ENCODE data around the gene GSDMA.

DNA sequence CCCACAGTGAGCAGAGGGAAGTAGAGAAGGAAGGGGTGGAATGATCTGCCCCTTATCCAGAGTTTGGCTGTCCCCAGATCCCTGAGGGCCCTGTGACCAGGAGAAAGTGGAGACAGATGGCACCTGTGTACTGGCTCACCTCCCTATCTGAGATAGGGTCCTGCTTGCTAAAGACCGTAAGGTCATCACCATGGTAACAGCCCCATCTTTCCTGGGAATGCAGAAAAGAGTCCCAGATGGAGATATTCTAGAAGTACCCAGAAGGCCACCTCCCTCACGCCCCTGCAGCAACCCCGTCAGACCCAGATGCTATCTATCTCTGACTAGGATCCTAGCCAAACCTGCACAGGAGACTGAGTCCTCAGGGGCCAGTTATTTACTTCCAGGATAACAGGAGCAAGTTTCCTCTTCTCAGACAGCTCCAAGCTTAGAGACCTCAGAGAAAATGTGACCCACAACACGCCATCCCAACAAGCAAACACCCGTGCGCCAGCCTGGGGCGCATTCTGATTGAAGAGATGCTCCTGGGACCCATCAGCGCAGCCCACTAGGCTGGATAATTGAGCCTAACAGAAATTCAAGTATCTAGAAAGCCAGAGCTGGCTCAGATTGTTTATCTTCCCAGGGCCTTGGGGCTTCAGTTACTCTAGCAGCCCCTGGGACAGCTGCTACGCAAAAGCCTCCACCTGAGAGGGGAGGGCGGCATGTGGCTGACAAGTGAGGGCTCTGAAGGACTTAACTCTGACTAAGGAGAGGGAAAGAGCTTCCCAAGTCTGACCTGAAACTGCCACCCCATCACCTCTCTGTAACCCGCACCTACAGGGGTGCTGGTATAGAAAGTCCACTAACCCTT lies 37.3 kb upstream of the GSDMA start:
- TF ChIP-seq CBX8 (IDR thresholded peaks at IDR 0.05; ENCODE audit: borderline replicate concordance, extremely low read depth, low read depth, low read length, poor library complexity, severe bottlenecking) (no peak), NFATC3 (IDR thresholded peaks at IDR 0.05) (no peak), YBX1 (IDR thresholded peaks at IDR 0.05) (no peak), PURB (CRISPR knock-in tag; IDR thresholded peaks at IDR 0.05; ENCODE audit: low read depth) (no peak), NR3C1 (CRISPR knock-in tag; IDR thresholded peaks at IDR 0.05) (no peak), KAT7 (CRISPR knock-in tag; IDR thresholded peaks at IDR 0.05; ENCODE audit: borderline replicate concordance) (no peak), HEY1 (CRISPR knock-in tag; IDR thresholded peaks at IDR 0.05; ENCODE audit: borderline replicate concordance) (no peak), CBFA2T2 (conservative IDR thresholded peaks at IDR 0.05) (no peak), DPF2 (IDR thresholded peaks at IDR 0.05) (no peak)
- TF ChIP-seq, protein P1, sequence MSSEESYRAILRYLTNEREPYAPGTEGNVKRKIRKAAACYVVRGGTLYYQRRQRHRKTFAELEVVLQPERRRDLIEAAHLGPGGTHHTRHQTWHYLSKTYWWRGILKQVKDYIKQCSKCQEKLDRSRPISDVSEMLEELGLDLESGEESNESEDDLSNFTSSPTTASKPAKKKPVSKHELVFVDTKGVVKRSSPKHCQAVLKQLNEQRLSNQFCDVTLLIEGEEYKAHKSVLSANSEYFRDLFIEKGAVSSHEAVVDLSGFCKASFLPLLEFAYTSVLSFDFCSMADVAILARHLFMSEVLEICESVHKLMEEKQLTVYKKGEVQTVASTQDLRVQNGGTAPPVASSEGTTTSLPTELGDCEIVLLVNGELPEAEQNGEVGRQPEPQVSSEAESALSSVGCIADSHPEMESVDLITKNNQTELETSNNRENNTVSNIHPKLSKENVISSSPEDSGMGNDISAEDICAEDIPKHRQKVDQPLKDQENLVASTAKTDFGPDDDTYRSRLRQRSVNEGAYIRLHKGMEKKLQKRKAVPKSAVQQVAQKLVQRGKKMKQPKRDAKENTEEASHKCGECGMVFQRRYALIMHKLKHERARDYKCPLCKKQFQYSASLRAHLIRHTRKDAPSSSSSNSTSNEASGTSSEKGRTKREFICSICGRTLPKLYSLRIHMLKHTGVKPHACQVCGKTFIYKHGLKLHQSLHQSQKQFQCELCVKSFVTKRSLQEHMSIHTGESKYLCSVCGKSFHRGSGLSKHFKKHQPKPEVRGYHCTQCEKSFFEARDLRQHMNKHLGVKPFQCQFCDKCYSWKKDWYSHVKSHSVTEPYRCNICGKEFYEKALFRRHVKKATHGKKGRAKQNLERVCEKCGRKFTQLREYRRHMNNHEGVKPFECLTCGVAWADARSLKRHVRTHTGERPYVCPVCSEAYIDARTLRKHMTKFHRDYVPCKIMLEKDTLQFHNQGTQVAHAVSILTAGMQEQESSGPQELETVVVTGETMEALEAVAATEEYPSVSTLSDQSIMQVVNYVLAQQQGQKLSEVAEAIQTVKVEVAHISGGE (CRISPR knock-in tag; IDR thresholded peaks at IDR 0.05), result no peak
- TF ChIP-seq, protein P2, sequence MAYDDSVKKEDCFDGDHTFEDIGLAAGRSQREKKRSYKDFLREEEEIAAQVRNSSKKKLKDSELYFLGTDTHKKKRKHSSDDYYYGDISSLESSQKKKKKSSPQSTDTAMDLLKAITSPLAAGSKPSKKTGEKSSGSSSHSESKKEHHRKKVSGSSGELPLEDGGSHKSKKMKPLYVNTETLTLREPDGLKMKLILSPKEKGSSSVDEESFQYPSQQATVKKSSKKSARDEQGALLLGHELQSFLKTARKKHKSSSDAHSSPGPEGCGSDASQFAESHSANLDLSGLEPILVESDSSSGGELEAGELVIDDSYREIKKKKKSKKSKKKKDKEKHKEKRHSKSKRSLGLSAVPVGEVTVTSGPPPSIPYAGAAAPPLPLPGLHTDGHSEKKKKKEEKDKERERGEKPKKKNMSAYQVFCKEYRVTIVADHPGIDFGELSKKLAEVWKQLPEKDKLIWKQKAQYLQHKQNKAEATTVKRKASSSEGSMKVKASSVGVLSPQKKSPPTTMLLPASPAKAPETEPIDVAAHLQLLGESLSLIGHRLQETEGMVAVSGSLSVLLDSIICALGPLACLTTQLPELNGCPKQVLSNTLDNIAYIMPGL (CRISPR knock-in tag; IDR thresholded peaks at IDR 0.05), result no peak

Data from K562 (cell line).